Measurements from ENCODE around the gene SCARF1.

GRCh38 chr17:1601571-1601970 is 44.0 kb downstream of the SCARF1 start:
- no peak for TF ChIP-seq POLR2A (IDR thresholded peaks at IDR 0.05; ENCODE audit: extremely low read depth, insufficient read length)
- TF ChIP-seq, protein P1, sequence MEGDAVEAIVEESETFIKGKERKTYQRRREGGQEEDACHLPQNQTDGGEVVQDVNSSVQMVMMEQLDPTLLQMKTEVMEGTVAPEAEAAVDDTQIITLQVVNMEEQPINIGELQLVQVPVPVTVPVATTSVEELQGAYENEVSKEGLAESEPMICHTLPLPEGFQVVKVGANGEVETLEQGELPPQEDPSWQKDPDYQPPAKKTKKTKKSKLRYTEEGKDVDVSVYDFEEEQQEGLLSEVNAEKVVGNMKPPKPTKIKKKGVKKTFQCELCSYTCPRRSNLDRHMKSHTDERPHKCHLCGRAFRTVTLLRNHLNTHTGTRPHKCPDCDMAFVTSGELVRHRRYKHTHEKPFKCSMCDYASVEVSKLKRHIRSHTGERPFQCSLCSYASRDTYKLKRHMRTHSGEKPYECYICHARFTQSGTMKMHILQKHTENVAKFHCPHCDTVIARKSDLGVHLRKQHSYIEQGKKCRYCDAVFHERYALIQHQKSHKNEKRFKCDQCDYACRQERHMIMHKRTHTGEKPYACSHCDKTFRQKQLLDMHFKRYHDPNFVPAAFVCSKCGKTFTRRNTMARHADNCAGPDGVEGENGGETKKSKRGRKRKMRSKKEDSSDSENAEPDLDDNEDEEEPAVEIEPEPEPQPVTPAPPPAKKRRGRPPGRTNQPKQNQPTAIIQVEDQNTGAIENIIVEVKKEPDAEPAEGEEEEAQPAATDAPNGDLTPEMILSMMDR (IDR thresholded peaks at IDR 0.05; ENCODE audit: low read depth, low read length), result no peak
- TF ChIP-seq MYC (IDR thresholded peaks at IDR 0.05; ENCODE audit: low read depth, low read length), result no peak

All from NB4 (cell line).